ENCODE data around the gene UBAC2. TPM values are rescaled to one million over a fixed set of nuclear protein-coding genes. Genes with fewer than 3 reads are reported as not detected.
"Not testable (repeated sequence)": the region's sequence is repeated elsewhere in the genome, so short reads cannot be mapped to it uniquely, and the experiment has no call there.

Gene UBAC2
- total and polyA plus RNA-seq, 9 donors: 38.7 to 87.5 (median 48.0) TPM

- intact Hi-C loops (cut with DNase I): no loop called here
- Histone ChIP-seq H3K27ac (no peak overlapping the region), H3K27me3 (no peaks in the 10 kb centered on the region), H3K4me3 (no peak overlapping the region), H3K36me3 (no peaks in the 10 kb centered on the region), H3K4me1 (ENCODE audit: insufficient read depth) (peaks cover 4% of the 10 kb centered on the region), H3K9me3 (no peaks in the 10 kb centered on the region)
- no peak for DNase-seq
- WGBS, 3 donors: 90 to 94% (median 92%) methylated on average over 6 of the region's 6 CpGs
- TF ChIP-seq POLR2A (IDR thresholded peaks at IDR 0.05) (no peak), EP300 (IDR thresholded peaks at IDR 0.05) (no peak), CTCF (IDR thresholded peaks at IDR 0.05) (no peak)
Observed at GRCh38 chr13:99227331-99227900, 26.8 kb downstream of the UBAC2 start.

DNA sequence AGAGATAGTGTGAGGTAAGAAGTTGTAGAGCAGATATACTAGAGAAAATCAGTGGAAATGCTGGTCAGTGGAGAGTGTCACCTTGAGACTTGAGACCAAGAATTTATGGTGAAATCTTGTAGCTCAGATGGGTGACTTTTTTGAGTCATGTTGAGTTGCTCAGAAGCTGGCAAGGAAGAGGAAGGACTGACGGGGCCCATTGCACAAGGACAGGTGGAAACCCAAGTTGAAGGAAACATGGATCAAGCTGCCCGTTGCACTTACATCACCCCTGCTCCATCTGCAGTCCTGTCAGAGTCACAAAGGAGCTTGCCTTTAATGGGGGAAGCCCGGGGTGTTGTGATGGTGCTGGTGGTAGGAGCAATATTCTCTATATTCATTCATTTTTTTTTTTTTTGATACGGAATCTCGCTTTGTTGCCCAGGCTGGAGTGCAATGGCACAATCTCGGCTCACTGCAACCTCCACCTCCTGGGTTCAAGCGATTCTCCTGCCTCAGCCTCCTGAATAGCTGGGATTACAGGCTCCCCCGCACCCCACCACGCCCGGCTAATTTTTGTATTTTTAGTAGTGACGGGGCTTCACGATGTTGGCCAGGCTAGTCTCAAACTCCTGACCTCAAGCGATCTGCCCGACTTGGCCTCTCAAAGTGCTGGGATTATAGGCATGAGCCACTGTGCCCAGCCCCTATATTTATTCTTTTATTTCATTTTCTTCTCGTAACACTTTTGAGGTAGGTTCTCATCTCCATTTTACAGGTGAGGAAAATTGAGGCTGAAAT is 27.4 kb downstream of the UBAC2 start:
- 87 to 96% (median 90%) methylated on average over 14 to 15 of the region's 15 CpGs for WGBS, 3 donors
- H3K4me1 ChIP-seq (ENCODE audit: insufficient read depth): peaks cover 4% of the 10 kb centered on the region
- intact Hi-C loops (cut with DNase I): no loop called here

DNA sequence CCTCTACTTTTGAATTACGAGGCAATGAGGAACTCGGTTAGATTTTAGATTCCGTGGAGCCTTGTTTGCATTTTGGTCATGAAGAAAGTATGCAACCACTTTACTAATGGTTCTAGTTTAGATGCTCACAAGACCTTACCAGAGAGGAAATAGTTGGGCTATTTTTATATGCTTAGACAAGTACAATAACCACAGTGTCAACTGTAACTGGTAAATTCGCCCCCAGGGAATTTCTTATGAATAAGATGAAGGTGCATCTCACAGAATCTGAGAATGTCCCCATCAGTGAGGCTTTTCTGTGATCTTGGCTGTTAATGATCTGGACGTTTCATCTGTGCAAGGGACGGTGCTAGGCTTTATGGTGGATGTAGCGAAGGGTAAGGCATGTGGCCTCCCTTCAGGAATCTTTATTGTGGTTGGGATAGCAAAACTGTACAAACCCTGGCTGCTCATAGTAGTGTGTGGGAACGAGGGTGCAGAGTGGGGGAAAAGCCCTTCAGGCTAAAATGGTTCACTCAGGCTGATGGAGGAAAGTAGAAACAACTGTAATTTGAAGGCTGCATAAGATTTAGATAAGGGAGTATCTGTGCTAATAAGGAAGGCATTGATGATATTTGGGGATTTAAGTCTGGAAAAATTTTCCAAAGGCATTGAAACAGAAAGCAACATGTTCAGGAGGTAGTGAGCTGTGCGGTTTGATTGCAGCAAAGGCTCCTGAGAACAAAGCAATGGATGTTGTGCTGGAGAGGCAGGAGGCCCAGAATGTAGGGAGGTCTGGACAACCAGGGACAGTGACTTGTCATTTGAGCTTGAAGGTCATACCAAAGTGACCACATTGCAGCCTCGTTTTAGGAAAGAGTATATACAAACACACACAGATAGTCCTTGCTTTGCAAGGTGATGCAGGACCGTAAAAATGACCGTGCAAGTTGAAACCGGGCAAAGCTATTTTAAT is 28.4 kb downstream of the UBAC2 start:
- 68 to 70% (median 69%) methylated on average over 13 of the region's 13 CpGs for WGBS, 3 donors
- no peaks in the 10 kb centered on the region for H3K36me3 ChIP-seq
- intact Hi-C loops (cut with DNase I): no loop called here
- H3K4me1 ChIP-seq (ENCODE audit: insufficient read depth): peaks cover 4% of the 10 kb centered on the region
- H3K9me3 ChIP-seq: no peaks in the 10 kb centered on the region
- H3K27me3 ChIP-seq: no peaks in the 10 kb centered on the region
- DNase-seq: no peak
- TF ChIP-seq POLR2A (IDR thresholded peaks at IDR 0.05) (no peak), EP300 (IDR thresholded peaks at IDR 0.05) (no peak), CTCF (IDR thresholded peaks at IDR 0.05) (no peak)
- H3K4me3 ChIP-seq: no peak overlapping the region
- H3K27ac ChIP-seq: no peak overlapping the region

More for the DNA sequence above, 27.4 kb downstream of the UBAC2 start:
- Histone ChIP-seq H3K27ac (no peak overlapping the region), H3K4me3 (no peak overlapping the region), H3K36me3 (no peaks in the 10 kb centered on the region), H3K27me3 (no peaks in the 10 kb centered on the region), H3K9me3 (no peaks in the 10 kb centered on the region)
- no peak for TF ChIP-seq POLR2A (IDR thresholded peaks at IDR 0.05)
- TF ChIP-seq CTCF (IDR thresholded peaks at IDR 0.05): no peak
- TF ChIP-seq EP300 (IDR thresholded peaks at IDR 0.05): no peak
- no peak for DNase-seq

DNA sequence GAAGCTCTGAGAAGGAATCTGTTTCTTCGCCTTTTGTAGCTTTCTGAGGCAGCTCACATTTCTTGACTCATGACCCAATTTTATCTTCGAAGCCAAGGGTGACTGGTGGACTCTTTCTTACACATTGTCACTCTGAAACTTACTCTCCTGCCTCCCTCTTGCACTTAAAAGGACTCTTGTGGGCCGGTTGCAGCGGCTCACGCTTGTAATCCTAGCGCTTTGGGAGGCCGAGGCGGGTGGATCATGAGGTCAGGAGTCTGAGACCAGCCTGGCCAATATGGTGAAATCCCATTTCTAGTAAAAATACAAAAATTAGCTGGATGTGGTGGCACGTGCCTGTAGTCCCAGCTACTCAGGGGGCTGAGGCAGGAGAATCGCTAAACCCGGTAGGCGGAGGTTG is 29.9 kb downstream of the UBAC2 start:
- intact Hi-C loops (cut with DNase I); DNase-seq; H3K4me1 ChIP-seq (ENCODE audit: insufficient read depth); H3K27me3 ChIP-seq; H3K36me3 ChIP-seq; H3K9me3 ChIP-seq; H3K27ac ChIP-seq; H3K4me3 ChIP-seq: not testable (repeated sequence)
- WGBS, 3 donors: 85 to 97% (median 96%) methylated on average over 12 of the region's 12 CpGs
